Right cardiac atrium (tissue), 5 donors: ENCODE data around the gene DOC2B. TPM values are rescaled to one million over a fixed set of nuclear protein-coding genes. Genes with fewer than 3 reads are reported as not detected.

Source experiments
- ATAC-seq, 2 donors: fragments of 200-7000 bp; cut with Tn5 transposase; one replicate each; pipeline versions ENCODE4 v1.8.0 to v1.9.1; 2020; ENCODE audit warnings: moderate library complexity in 2 of 2, mild to moderate bottlenecking in 1 of 2
- DNase-seq, 3 donors: peaks; one replicate each; pipeline ENCODE4 v3.0.0-alpha.2; 2020
- H3K27ac ChIP-seq: one replicate; pipeline ENCODE4 v1.5.1; 2013; ENCODE audit warnings: mild to moderate bottlenecking, low read length, control low read depth, moderate library complexity
- H3K27me3 ChIP-seq: one replicate; pipeline ENCODE4 v1.6.1; 2013; ENCODE audit not compliant: control insufficient read depth, insufficient read depth
- H3K4me1 ChIP-seq: one replicate; pipeline ENCODE4 v1.6.1; 2013; ENCODE audit warnings: low read length; ENCODE audit not compliant: control insufficient read depth, insufficient read depth
- H3K4me3 ChIP-seq: one replicate; pipeline ENCODE4 v1.5.1; 2013; ENCODE audit warnings: low read length, control low read depth
- H3K9me3 ChIP-seq: one replicate; pipeline ENCODE4 v1.6.1; 2013; ENCODE audit warnings: low read length; ENCODE audit not compliant: control insufficient read depth
- WGBS: extraction: QIAGEN DNeasy Blood & Tissue Kit; methylation state at CpG from one replicate; pipeline ENCODE4 v1.1.7; 2013; 5-methylcytosine and 5-hydroxymethylcytosine counted together
- intact Hi-C, 4 donors: fragments of 100-400 bp; cut with DNase I; formaldehyde crosslinking; loops; one replicate each; pipeline versions ENCODE4 v1.11.0 to v1.14.0; 2022 to 2023
- long read RNA-seq, 4 donors: library from polyadenylated mRNA; unstranded; transcript quantifications; one replicate each; pipeline ENCODE4 v2.0.0, GENCODE V29; 2020 to 2021
- polyA plus RNA-seq: library from polyadenylated mRNA; stranded (reverse); fragments of 200-250 nt; gene quantifications from one replicate; pipeline ENCODE4 v1.2.3, GENCODE V29; 2013
- total RNA-seq, 4 donors: library from RNA; stranded (reverse); fragmentation: NEBNext Ultra II Directional; extraction: Animal tissue kit (Norgen Biotek cat#: 25700); gene quantifications; one replicate each; pipeline ENCODE4 v1.2.1, GENCODE V29; 2021
- donor health status: healthy with polysubstance abuse.
- donor health status: DM: no; HTN: yes; CAD: no.
- donor health status: DM: no; HTN: no; CAD: no.
- donor health status: DM: no; HTN: yes; CAD: no; lungs with severe emphysema.
- donor health status: DM: yes; HTN: yes; CAD: no.

DOC2B gene
- total RNA-seq = 1 to 10 TPM; 2.3 to 5.3 (median 3.0) TPM
- 2.8 TPM for polyA plus RNA-seq
- long read RNA-seq, donor 1, full-length matches to known transcripts = 1 of 7 reads
- long read RNA-seq, donor 1, partial matches to known transcripts = 1 of 7 reads
- long read RNA-seq, donor 1, other reads (novel, unspliced or antisense) = 5 of 7 reads
- long read RNA-seq, donor 2, full-length matches to known transcripts = 1 of 1 reads
- long read RNA-seq, donor 2, partial matches to known transcripts = 0 of 1 reads
- long read RNA-seq, donor 2, other reads (novel, unspliced or antisense) = 0 of 1 reads
- long read RNA-seq, donor 3, full-length matches to known transcripts = 1 of 8 reads
- long read RNA-seq, donor 3, partial matches to known transcripts = 0 of 8 reads
- long read RNA-seq, donor 3, other reads (novel, unspliced or antisense) = 7 of 8 reads
- long read RNA-seq, donor 4, full-length matches to known transcripts = 4 of 5 reads
- long read RNA-seq, donor 4, partial matches to known transcripts = 0 of 5 reads
- long read RNA-seq, donor 4, other reads (novel, unspliced or antisense) = 1 of 5 reads

DNA sequence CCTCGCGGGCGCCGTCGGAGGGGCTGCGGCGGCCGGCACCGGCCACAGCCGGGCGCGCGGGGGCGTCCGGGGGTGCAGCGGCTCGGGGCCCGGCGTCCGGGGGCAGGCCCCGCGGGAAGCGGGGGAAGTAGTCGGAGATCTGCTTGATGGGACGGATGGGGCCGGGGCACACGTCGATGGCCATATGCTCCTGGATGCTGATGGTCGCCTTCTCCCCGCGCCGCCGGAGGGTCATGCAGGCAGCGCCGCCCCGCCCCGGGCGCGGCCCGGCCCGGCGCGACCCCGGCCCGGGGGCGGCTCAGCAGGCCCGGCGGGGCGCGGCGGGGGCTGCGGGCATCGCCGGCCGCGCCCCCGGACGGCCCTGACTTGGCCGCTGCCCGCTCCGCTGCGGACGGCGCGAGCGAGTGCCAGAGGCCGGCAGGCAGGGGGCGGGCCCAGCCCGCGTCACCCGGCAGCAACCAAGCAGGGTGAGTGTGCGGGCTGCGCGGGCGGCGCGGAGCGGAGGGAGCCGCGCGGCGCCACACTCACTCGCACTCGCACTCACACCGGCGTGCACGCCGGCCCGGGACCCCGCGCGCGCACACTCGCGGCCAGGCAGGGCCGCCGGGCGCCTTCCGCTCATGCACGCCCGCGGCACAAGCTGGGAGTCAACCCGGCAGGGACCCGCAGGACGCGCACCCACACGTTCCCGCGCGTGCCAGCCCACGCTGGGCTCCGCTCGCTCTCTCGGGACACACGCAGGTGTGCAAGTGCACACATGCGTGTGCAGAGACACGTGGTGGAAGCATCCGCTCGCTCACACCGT is at the start of gene DOC2B:
Gene DOC2B (minus strand): TSS at position 406 of the 805 bp plus-strand sequence. CDS start 171 bp downstream, at position 235.
- Histone ChIP-seq H3K4me1 (no peaks in the 10 kb centered on the region), H3K27me3 (no peaks in the 10 kb centered on the region), H3K27ac (peak within 1 kb of the TSS; percentile 67), H3K9me3 (no peaks in the 10 kb centered on the region), H3K4me3 (peak within 1 kb of the TSS; percentile 61)
- intact Hi-C loops = no loop called here
- peak; percentile 67 to 85 (median 82) for DNase-seq
- peak; percentile 74 to 75 for ATAC-seq
- 2% methylated on average over 119 of the region's 120 CpGs for WGBS

DNA sequence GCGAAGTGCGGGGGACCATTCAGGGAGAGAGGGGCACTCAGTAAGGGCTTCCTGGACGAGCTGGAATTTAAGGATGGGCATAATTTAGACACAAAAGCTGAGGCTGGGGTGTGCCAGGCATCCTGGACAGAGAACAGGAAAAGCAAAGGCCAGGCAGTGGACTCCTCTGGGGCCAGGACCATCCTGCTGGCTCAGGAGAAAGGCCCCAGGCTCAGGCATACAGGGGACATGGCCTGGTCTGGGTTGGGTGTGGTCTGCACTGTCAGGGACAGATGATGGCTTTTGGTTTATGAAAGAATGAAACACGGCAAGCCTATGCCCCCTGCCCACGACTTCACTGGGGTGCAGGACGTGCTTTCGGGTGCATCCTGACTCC is 48.9 kb upstream of the DOC2B start:
- ATAC-seq = no peak
- DNase-seq = peak in 2 of 3 donors; percentile 24 to 31
- no peak overlapping the region for H3K4me3 ChIP-seq
- intact Hi-C loops = no loop called here
- H3K27ac ChIP-seq = no peak overlapping the region
- no peaks in the 10 kb centered on the region for H3K27me3 ChIP-seq
- no peaks in the 10 kb centered on the region for H3K9me3 ChIP-seq
- 90% methylated on average over 7 of the region's 7 CpGs for WGBS
- H3K4me1 ChIP-seq = no peaks in the 10 kb centered on the region

DNA sequence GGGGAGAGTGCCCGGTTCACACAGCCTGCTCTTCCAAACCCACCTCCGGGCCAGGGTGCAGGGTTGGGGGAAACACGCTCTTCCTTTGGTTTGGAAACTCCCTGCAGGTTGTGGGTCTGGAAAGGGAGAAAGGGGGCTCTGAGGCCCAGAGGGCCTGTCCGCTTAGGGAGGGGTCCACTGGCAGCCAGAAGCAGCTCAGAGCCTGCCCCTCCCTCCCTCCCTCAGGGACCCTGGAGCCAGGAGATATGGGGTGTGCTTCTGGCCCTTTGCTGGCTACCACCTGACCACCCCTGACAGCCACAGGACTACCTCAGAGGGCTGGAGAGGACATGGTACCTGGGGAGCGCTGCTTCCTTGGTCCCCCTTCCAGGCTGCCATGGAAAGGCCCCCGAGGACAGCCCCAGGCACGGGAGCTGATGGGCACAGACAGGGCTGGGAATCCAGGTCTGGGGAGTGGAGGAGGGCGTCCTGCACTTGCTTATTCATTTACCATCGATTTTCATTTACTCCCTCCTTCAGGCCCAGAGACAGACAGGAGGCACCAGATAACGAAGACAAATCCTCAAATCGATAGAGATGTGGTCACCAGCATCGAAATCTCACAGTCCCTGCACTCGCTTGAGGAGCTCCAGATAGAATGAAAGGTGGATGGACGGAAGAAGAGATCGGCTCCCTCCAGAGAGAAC is 48.4 kb upstream of the DOC2B start:
- Histone ChIP-seq H3K27me3 (no peaks in the 10 kb centered on the region), H3K27ac (no peak overlapping the region), H3K9me3 (no peaks in the 10 kb centered on the region), H3K4me1 (no peaks in the 10 kb centered on the region), H3K4me3 (no peak overlapping the region)
- ATAC-seq = no peak
- WGBS = 85% methylated on average over 15 of the region's 15 CpGs
- DNase-seq = peak in 2 of 3 donors; percentile 16 to 39
- intact Hi-C loops = no loop called here

- H3K27ac ChIP-seq = no peak overlapping the region
- 69% methylated on average over 8 of the region's 8 CpGs for WGBS
- DNase-seq (peak in 1 of 3 donors; percentile 11), ATAC-seq (no peak)
- intact Hi-C loops = no loop called here
- H3K4me3 ChIP-seq = no peak overlapping the region
- H3K27me3 ChIP-seq = no peaks in the 10 kb centered on the region
- no peaks in the 10 kb centered on the region for H3K9me3 ChIP-seq
- H3K4me1 ChIP-seq = no peaks in the 10 kb centered on the region
Measured at GRCh38 chr17:228951-229708, 47.7 kb upstream of the DOC2B start.

DNA sequence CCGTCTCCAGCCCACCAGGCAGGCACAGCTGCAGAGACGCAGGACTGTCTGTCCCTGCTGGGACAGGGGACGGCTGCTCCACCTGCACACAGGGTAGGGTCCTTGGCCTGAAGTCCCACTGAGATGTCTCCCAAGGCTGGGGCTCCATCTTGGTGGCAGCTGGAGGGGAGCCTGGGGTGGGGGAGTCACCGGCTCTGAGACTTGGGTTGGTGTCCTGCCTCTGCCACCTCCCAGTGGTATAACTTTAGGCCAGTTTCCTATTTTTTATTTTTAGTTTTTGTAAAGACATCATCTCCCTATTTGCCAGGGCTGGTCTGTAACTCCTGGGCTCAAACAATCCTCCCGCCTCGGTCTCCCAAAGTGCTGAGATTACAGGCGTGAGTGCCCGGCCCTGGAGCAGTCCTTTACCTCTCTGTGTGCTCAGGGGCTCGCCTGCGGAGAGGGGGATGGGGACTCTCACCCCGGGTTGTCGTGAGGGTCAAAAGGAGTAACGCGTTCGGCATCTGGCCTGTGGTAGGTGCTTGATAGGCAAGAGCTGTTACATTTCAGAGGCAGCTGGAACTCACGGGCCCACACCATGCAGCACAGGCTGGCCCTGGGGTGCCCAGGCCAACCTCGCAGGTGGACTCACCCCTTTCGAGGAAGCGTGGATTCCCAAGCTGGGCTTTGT is 46.6 kb upstream of the DOC2B start:
- no peak overlapping the region for H3K4me3 ChIP-seq
- DNase-seq (peak in 2 of 3 donors; percentile 14 to 43), ATAC-seq (no peak)
- H3K27me3 ChIP-seq = no peaks in the 10 kb centered on the region
- intact Hi-C loops = no loop called here
- H3K27ac ChIP-seq = no peak overlapping the region
- H3K4me1 ChIP-seq = no peaks in the 10 kb centered on the region
- WGBS = 81% methylated on average over 19 of the region's 19 CpGs
- no peaks in the 10 kb centered on the region for H3K9me3 ChIP-seq

DNA sequence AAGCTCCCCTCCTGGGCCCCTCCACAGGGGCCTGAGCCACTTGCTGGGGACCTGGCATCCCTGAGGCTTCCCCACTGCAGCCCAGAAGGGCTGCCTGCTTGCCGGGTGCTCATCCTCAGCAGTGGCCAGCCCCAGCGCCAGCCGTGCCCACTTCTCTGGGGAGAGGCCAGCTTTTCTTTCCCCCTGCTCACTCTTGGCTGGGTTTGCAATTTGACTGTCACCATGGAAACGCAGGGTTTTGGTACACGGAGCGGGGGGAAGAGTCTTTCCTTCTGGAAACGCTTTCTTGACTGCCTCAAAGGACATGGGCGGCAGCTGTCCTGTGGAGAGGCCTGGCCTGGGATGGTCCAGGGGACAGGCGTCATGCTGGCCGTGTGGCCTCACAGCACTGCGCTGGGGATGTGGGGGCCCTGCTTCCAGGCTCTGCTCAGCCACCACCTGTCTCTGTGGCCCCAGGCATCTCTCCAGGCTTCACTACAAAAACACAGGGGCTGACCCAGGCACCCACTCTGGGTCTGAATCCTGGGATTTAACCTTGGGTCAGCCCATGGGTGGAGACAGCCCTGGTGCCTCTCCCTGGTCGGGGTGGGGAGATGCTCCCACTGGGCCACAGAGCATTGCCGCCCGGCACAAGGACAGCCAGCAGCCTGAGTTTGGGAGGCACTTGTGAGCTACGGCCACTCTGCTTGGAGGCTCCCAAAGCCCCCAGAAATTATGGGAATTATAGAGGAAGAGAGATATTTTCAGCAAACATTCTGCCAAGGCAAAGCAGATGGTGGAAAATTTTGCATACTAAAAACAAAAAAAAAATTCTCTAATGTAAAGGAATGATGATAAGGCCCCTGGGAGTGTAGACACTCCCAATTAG is 45.9 kb upstream of the DOC2B start:
- H3K27me3 ChIP-seq = no peaks in the 10 kb centered on the region
- no peaks in the 10 kb centered on the region for H3K9me3 ChIP-seq
- intact Hi-C loops = no loop called here
- DNase-seq = peak in 2 of 3 donors; percentile 51 to 57
- ATAC-seq = peak; percentile 10 to 24
- H3K4me3 ChIP-seq = no peak overlapping the region
- no peak overlapping the region for H3K27ac ChIP-seq
- H3K4me1 ChIP-seq = no peaks in the 10 kb centered on the region
- WGBS = 57% methylated on average over 15 of the region's 15 CpGs

GRCh38 chr17:226108-227077 is 44.9 kb upstream of the DOC2B start:
- peak in 2 of 3 donors; percentile 7 to 36 for DNase-seq
- Histone ChIP-seq H3K9me3 (no peaks in the 10 kb centered on the region), H3K4me3 (no peak overlapping the region), H3K27me3 (no peaks in the 10 kb centered on the region), H3K4me1 (peaks cover 3% of the 10 kb centered on the region), H3K27ac (no peak overlapping the region)
- intact Hi-C loops = no loop called here
- ATAC-seq = no peak
- WGBS = 81% methylated on average over 24 of the region's 24 CpGs

DNA sequence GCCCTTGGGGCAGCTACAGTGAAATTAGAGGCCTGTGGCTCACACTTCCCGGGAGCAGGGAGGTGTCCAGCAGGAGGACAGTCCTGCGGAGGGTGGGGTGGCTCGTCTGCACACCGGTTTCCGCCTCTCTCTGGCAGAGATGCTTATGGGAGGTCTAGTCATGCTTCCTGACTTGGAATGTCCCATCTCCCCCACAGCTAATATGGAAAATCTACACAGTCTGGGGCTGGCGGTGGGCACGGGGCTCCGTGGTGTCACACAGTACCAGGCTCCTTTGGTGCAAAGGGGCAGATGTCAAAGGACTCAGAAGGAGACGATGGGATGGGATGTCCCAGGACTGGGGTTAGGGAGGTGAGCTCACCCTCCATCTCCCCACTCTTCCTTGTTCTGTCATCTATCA is 44.1 kb upstream of the DOC2B start:
- H3K9me3 ChIP-seq = no peaks in the 10 kb centered on the region
- no peak overlapping the region for H3K27ac ChIP-seq
- intact Hi-C loops = no loop called here
- 74% methylated on average over 9 of the region's 9 CpGs for WGBS
- no peaks in the 10 kb centered on the region for H3K27me3 ChIP-seq
- DNase-seq (peak in 2 of 3 donors; percentile 5 to 12), ATAC-seq (no peak)
- no peak overlapping the region for H3K4me3 ChIP-seq
- peaks cover 3% of the 10 kb centered on the region for H3K4me1 ChIP-seq
